Glutamatergic neuron (in vitro differentiated cells): ENCODE measurements around the gene FAM53B. TPM values are rescaled to one million over a fixed set of nuclear protein-coding genes. Genes with fewer than 3 reads are reported as not detected.

Experiments used
- DNase-seq: peaks from one replicate; pipeline ENCODE4 v3.0.0; 2022
- H3K27ac Mint-ChIP-seq: one replicate; pipeline ENCODE4 v1.8.0; 2020; ENCODE audit warnings: mild to moderate bottlenecking, mixed read lengths, inconsistent platforms; ENCODE audit not compliant: unreplicated experiment
- H3K27me3 Mint-ChIP-seq: one replicate; pipeline ENCODE4 v1.8.0; 2020; ENCODE audit warnings: mild to moderate bottlenecking, moderate library complexity, mixed read lengths, inconsistent platforms; ENCODE audit not compliant: unreplicated experiment
- H3K36me3 Mint-ChIP-seq: one replicate; pipeline ENCODE4 v1.8.0; 2020; ENCODE audit warnings: mild to moderate bottlenecking, mixed read lengths, inconsistent platforms; ENCODE audit not compliant: unreplicated experiment
- H3K4me1 Mint-ChIP-seq: one replicate; pipeline ENCODE4 v1.8.0; 2020; ENCODE audit warnings: mild to moderate bottlenecking, low read depth, mixed read lengths, inconsistent platforms; ENCODE audit not compliant: unreplicated experiment
- H3K4me3 Mint-ChIP-seq: one replicate; pipeline ENCODE4 v1.8.0; 2020; ENCODE audit warnings: mild to moderate bottlenecking, mixed read lengths, inconsistent platforms; ENCODE audit not compliant: unreplicated experiment
- H3K9me3 Mint-ChIP-seq: one replicate; pipeline ENCODE4 v1.8.0; 2020; ENCODE audit warnings: mild to moderate bottlenecking, moderate library complexity, mixed read lengths, inconsistent platforms; ENCODE audit not compliant: unreplicated experiment
- total RNA-seq: library from RNA; stranded (reverse); fragmentation: NEBNext Ultra II Directional; extraction: Animal tissue kit (Norgen Biotek cat#: 25700); gene quantifications from one replicate; pipeline ENCODE4 v1.2.1, GENCODE V29; 2021; ENCODE audit not compliant: unreplicated experiment
- TF ChIP-seq, protein P1 (sequence below): fragments of 200-600 bp; sonication (generic); IDR thresholded peaks from one replicate; pipeline ENCODE4 v1.5.0; 2021; ENCODE audit not compliant: partially characterized antibody, unreplicated experiment

Gene FAM53B
- total RNA-seq, 1 donor from 2014 or later = 30.5 TPM

DNA sequence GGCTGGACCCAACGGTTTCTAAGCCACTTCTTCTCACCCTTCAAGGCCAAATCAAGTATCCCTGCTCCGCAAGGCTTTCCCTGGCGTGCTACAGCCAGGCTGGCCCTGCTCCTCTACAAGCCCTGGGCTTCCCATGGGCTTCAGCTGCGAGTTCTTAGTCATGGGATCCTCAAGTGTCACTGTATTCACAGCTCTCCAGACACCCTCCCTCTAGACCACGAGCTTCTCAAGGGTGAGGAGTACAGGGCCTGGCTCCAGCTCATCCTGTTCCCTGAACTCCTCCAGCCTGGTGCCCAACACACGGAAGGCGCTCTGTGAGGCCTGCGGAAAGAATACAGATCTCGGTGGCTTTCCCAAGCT lies 38.8 kb downstream of the FAM53B start:
- Mint-ChIP-seq H3K9me3 (peaks cover 6% of the 10 kb centered on the region), H3K27ac (no peak overlapping the region), H3K36me3 (no peaks in the 10 kb centered on the region), H3K4me1 (peaks cover 50% of the 10 kb centered on the region), H3K27me3 (no peaks in the 10 kb centered on the region), H3K4me3 (no peak overlapping the region)
- no peak for DNase-seq
- TF ChIP-seq, protein P1, sequence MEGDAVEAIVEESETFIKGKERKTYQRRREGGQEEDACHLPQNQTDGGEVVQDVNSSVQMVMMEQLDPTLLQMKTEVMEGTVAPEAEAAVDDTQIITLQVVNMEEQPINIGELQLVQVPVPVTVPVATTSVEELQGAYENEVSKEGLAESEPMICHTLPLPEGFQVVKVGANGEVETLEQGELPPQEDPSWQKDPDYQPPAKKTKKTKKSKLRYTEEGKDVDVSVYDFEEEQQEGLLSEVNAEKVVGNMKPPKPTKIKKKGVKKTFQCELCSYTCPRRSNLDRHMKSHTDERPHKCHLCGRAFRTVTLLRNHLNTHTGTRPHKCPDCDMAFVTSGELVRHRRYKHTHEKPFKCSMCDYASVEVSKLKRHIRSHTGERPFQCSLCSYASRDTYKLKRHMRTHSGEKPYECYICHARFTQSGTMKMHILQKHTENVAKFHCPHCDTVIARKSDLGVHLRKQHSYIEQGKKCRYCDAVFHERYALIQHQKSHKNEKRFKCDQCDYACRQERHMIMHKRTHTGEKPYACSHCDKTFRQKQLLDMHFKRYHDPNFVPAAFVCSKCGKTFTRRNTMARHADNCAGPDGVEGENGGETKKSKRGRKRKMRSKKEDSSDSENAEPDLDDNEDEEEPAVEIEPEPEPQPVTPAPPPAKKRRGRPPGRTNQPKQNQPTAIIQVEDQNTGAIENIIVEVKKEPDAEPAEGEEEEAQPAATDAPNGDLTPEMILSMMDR = no peak

DNA sequence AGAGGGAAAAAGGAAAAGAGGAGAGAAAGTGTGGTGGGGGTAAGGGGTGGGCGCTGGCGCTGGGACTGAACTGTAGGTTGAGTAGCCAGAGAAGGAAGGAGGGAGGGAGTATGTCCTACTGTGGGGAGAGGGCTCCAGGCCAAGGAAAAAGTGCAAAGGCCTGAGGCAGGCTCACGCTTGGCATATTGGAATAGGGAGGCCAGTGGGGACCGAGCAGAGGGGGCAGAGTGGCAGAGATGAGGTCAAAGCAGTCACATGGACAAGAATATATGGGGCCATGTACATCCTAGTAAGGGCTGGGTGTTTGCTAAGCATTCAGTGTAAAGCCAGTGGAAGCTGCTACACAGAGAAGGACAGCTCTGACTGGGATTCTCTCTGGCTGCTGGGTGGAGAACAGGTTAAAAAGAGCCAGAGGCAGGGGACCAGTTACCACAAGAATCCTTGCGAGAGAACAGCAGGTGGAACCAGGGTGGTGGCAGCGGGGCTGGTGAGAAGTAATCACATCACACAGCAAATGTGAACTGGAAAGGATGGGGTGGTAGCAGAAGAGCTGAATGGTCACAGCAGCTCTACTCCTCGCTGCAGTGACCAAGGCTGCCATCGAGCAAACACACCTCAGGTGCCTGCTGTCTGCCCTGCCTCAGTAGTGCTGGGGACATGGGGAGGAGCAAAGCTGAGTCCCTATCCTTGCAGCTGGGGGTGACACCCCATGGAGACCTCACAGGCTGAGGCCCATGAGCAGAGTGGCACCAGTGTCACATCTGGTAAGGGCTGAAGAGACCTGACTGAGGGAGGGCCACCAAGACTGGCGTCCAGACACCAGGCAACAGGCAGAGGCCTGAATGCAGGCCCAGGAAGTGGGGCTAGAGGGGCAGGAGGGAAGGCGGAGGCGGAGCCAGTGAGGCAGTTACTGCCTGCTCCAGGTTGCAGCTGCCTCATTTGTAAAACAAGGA lies 39.5 kb downstream of the FAM53B start:
- H3K27me3 Mint-ChIP-seq = peaks cover 2% of the 10 kb centered on the region
- peaks cover 7% of the 10 kb centered on the region for H3K9me3 Mint-ChIP-seq
- H3K4me1 Mint-ChIP-seq = peaks cover 48% of the 10 kb centered on the region
- DNase-seq = no peak
- TF ChIP-seq, protein P1 = no peak
- no peak overlapping the region for H3K4me3 Mint-ChIP-seq
- no peaks in the 10 kb centered on the region for H3K36me3 Mint-ChIP-seq
- peak overlapping the region; percentile 55 for H3K27ac Mint-ChIP-seq

DNA sequence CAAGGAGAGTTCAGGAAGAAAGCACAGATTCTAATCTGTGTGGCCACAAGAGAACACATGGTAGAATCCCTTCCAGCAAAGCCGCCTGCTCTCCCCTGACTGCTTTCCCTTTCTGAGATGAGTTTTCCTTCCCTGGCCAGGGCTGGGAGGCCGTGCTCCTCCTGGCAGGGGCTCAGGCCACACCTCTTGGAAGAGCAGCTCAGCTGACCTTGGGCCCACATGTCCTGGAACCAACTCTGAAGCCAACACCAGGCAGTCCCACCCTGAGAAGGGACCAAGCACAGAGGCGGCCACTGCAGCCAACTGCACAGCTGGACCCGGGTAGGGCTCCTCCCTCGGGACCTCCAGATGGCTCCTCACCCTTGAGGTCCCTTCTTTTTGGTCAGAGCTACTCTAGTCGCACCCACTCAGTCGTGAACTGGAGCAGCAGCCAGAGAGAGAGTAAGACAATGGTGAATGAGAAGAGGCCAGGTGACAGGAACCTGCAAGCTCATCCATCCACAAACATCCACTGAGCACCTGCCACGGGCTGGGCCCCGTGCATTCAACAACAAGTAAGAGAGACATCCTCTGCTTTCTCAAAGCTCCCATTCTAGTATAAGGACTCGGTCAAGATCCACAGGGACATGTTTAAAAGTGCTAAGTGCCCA lies 40.3 kb downstream of the FAM53B start:
- peak overlapping the region; percentile 55 for H3K27ac Mint-ChIP-seq
- peaks cover 2% of the 10 kb centered on the region for H3K27me3 Mint-ChIP-seq
- no peaks in the 10 kb centered on the region for H3K36me3 Mint-ChIP-seq
- DNase-seq = no peak
- TF ChIP-seq, protein P1 = no peak
- H3K4me3 Mint-ChIP-seq = no peak overlapping the region
- peaks cover 9% of the 10 kb centered on the region for H3K9me3 Mint-ChIP-seq
- peaks cover 46% of the 10 kb centered on the region for H3K4me1 Mint-ChIP-seq

DNA sequence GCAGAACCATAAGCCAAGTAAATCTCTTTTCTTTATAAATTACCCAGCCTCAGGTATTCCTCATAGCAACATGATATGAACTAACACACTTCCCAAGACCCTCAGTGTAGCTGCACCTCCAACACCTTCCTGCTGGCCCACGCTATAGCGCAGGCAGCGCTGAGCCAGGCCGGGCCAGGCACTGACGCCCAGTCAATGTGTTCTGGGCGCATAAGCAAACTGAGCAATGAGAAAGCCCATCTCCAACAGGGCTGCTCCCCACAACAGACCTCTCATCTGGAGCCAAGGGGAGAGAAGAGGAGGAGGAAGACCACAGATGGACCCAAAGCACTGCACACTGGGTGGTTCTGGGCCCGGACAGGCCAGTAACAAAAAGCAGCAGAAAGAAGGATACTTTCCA lies 40.8 kb downstream of the FAM53B start:
- Mint-ChIP-seq H3K27me3 (peaks cover 2% of the 10 kb centered on the region), H3K4me3 (no peak overlapping the region), H3K9me3 (peaks cover 9% of the 10 kb centered on the region), H3K27ac (no peak overlapping the region), H3K36me3 (no peaks in the 10 kb centered on the region), H3K4me1 (peaks cover 48% of the 10 kb centered on the region)
- DNase-seq = no peak
- TF ChIP-seq, protein P1 = no peak
